ENCODE measurements around the gene ARL4D.

DNA sequence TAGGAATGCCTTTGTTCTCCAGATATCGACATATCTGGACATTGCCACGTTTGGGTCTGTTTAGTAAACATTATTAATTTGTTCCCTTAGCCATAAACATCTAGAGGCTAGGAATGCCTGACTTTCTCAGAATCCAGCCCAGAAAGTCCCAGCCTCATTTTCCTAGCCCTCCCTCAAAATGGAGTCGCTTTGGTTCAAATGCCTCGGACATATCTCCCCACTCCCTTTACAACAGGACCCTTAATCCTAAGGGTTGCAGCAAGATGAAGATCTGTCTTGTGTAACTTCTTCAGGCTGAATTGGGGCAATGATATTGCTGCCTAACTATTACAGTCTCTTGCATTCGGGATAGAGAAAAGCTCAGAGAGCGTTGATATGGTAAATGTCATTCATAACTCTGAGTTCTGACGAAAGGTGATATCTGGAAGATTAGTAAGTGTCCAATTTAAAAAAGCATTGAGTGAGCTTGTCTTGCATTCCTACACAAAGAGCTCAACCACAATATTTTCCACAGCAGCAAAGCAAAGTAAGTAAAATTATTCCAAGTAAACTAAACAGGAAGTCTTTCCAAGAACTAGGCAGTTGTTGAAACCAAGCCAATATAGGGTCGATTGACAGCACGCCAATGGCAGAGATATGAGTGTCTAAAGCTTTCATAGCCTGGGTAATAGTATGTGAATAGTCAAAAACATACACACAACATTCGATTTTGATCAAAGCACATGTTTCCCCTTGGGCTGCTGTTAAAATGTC is 46.0 kb upstream of the ARL4D start:
- TF ChIP-seq, protein P1, sequence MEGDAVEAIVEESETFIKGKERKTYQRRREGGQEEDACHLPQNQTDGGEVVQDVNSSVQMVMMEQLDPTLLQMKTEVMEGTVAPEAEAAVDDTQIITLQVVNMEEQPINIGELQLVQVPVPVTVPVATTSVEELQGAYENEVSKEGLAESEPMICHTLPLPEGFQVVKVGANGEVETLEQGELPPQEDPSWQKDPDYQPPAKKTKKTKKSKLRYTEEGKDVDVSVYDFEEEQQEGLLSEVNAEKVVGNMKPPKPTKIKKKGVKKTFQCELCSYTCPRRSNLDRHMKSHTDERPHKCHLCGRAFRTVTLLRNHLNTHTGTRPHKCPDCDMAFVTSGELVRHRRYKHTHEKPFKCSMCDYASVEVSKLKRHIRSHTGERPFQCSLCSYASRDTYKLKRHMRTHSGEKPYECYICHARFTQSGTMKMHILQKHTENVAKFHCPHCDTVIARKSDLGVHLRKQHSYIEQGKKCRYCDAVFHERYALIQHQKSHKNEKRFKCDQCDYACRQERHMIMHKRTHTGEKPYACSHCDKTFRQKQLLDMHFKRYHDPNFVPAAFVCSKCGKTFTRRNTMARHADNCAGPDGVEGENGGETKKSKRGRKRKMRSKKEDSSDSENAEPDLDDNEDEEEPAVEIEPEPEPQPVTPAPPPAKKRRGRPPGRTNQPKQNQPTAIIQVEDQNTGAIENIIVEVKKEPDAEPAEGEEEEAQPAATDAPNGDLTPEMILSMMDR (IDR thresholded peaks at IDR 0.05), result no peak
- no peak for TF ChIP-seq POLR2A (IDR thresholded peaks at IDR 0.05)

Data from heart left ventricle (tissue), 13 donors.